PC-9 (cell line): Measurements from ENCODE around the gene DOCK1. TPM values are rescaled to one million over a fixed set of nuclear protein-coding genes. Genes with fewer than 3 reads are reported as not detected.

Experiments
- BruUV-seq: library from RNA; stranded (reverse); fragments of 400-500 nt; replicated peaks from 2 replicates; lab custom pipeline; 2021; lab: Mats Ljungman, UMichigan
- CTCF ChIA-PET: fragments of 300-600 bp; sonication (Branson Sonifier 250); formaldehyde crosslinking; loops from one replicate; lab custom pipeline; 2022; ENCODE audit warnings: antibody characterized with exemption; lab: Charles Lee
- POLR2A ChIA-PET: fragments of 300-600 bp; sonication (Branson Sonifier 250); formaldehyde crosslinking; loops from one replicate; lab custom pipeline; 2022; ENCODE audit warnings: antibody characterized with exemption; ENCODE audit not compliant: unreplicated experiment; lab: Charles Lee
- DNase-seq, 2 experiments: peaks; one replicate each; pipeline versions ENCODE4 v3.0.0 to v3.0.0-alpha.2; 2015 to 2022; ENCODE audit warnings: mixed read lengths in 1 of 2
- H2AFZ ChIP-seq: fragments of 200-600 bp; sonication (generic); 2 replicates; pipeline ENCODE4 v1.8.1; 2017; ENCODE audit warnings: antibody characterized with exemption
- H3F3A ChIP-seq: fragments of 200-600 bp; sonication (generic); 2 replicates; pipeline ENCODE4 v1.8.1; 2017; ENCODE audit warnings: antibody characterized with exemption, mild to moderate bottlenecking, low read depth; ENCODE audit not compliant: insufficient read depth
- H3K27ac ChIP-seq: fragments of 200-600 bp; sonication (generic); 2 replicates; pipeline ENCODE4 v1.6.1; 2016; ENCODE audit warnings: mixed run types
- H3K27me3 ChIP-seq: fragments of 200-600 bp; sonication (generic); 2 replicates; pipeline ENCODE4 v1.6.1; 2016; ENCODE audit warnings: low read depth, mixed run types; ENCODE audit not compliant: insufficient read depth
- H3K36me3 ChIP-seq: fragments of 200-600 bp; sonication (generic); 2 replicates; pipeline ENCODE4 v1.6.1; 2016; ENCODE audit warnings: low read depth, mixed run types
- H3K4me1 ChIP-seq: fragments of 200-600 bp; sonication (generic); replicated peaks from 2 replicates; pipeline ENCODE4 v1.6.1; 2016; ENCODE audit warnings: mixed run types; ENCODE audit not compliant: insufficient read depth
- H3K4me2 ChIP-seq: fragments of 200-600 bp; sonication (generic); 2 replicates; pipeline ENCODE4 v1.6.1; 2017; ENCODE audit warnings: mixed run types
- H3K4me3 ChIP-seq: fragments of 200-600 bp; sonication (generic); 2 replicates; pipeline ENCODE4 v1.6.1; 2016; ENCODE audit warnings: mixed run types
- H3K79me2 ChIP-seq: fragments of 200-600 bp; sonication (generic); 2 replicates; pipeline ENCODE4 v1.6.1; 2017; ENCODE audit warnings: low read depth, mixed run types
- H3K9me2 ChIP-seq: fragments of 200-600 bp; sonication (generic); 2 replicates; pipeline ENCODE4 v1.8.1; 2017; ENCODE audit warnings: mild to moderate bottlenecking; ENCODE audit not compliant: insufficient read depth
- H3K9me3 ChIP-seq: fragments of 200-600 bp; sonication (generic); 2 replicates; pipeline ENCODE4 v1.8.1; 2016; ENCODE audit warnings: low read depth; ENCODE audit not compliant: insufficient read depth
- H4K20me1 ChIP-seq: fragments of 200-600 bp; sonication (generic); 2 replicates; pipeline ENCODE4 v1.8.1; 2017; ENCODE audit not compliant: insufficient read depth
- CTCF ChIP-seq: fragments of 200-600 bp; sonication (generic); conservative IDR thresholded peaks from 2 replicates; pipeline ENCODE4 v1.6.1; 2017; ENCODE audit warnings: mixed run types, antibody characterized with exemption, mild to moderate bottlenecking, moderate library complexity
- EZH2 ChIP-seq: fragments of 200-600 bp; sonication (generic); IDR thresholded peaks from 2 replicates; pipeline ENCODE4 v1.8.0; 2017; ENCODE audit warnings: antibody characterized with exemption, low read depth
- intact Hi-C: fragments of 100-400 bp; cut with micrococcal nuclease; formaldehyde crosslinking; loops from one replicate; pipeline ENCODE4 v1.10.0; 2022; ENCODE audit not compliant: unreplicated experiment
- total RNA-seq: library from RNA; stranded (reverse); gene quantifications from 2 replicates; pipeline ENCODE4 v1.2.3, GENCODE V29; 2021

The DOCK1 gene
- total RNA-seq, 1 experiment from 2014 or later: 24.8 TPM

DNA sequence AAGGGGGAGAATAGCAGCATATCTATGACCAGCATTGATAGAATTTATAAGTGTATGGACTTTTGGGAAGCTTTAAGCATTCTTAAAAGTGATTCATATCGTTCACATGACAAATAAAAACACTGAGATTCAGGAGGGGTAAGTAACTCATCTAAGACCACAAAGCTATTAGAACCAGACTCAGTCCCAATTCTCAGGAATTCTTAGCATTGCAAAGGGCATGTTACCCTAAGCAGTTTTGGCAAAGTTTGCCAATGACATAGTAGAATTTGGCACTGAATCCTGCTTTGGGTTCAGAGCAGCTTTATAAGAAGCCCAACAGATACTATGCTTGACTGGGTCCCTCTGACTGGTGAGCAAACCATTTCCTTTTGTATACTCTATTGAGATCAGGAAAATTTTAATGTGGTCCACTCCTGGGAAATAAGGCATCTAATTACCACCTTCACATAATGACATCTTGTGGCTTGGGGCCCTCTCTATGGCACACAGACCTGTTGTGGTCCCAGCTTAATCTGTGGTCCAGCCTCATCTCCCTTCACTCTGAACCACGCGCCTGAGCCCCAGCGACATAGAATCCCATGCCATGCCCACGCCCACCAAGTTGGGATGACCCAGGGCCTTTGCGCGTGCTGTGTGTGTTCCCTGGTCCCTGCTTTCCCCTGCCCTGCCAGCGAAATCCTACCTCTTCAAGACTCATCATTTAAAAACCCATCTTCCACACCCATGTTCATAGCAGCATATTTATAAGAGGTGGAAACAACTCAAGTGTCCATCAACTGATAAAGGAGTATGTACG lies 37.5 kb upstream of the DOCK1 start:
- POLR2A ChIA-PET: no interaction called here
- CTCF ChIA-PET: no interaction called here
- no TSS peak for BruUV-seq

DNA sequence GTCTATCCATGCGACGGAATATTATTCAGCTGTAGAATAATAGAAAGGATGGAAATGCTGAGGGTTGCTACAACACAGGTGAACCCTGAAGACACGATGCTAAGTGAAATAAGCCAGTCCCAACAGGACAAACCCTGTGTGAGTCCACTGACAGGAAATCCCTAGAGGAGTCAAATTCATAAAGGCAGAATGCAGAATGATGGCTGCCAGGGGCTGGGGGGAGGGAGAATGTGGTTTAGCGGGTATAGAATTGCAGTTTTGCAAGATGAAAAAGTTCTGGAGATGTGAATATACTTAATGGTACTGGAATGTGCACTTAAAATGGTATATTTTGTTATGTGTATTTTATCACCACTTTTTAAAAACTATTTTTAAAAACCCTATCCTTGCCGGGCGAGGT lies 36.9 kb upstream of the DOCK1 start:
- BruUV-seq: no TSS peak
- Histone ChIP-seq H3K79me2 (no peaks in the 10 kb centered on the region), H3K36me3 (no peaks in the 10 kb centered on the region), H3K9me3 (no peaks in the 10 kb centered on the region), H3K4me1 (no peaks in the 10 kb centered on the region), H3K4me2 (no peak overlapping the region), H3K27me3 (peaks cover 25% of the 10 kb centered on the region; the same call in 1 of the 2 replicates), H3F3A (no peaks in the 10 kb centered on the region), H3K9me2 (no peaks in the 10 kb centered on the region), H4K20me1 (no peaks in the 10 kb centered on the region), H3K27ac (no peak overlapping the region), H3K4me3 (no peak overlapping the region), H2AFZ (no peak overlapping the region)
- TF ChIP-seq CTCF (no peak), EZH2 (no peak)
- no peak for DNase-seq
- intact Hi-C loops: no loop called here
- POLR2A ChIA-PET: no interaction called here
- CTCF ChIA-PET: no interaction called here

More for the DNA sequence above, 37.5 kb upstream of the DOCK1 start:
- Histone ChIP-seq H3K9me2 (no peaks in the 10 kb centered on the region), H4K20me1 (no peaks in the 10 kb centered on the region), H3K4me2 (no peak overlapping the region), H2AFZ (no peak overlapping the region), H3K36me3 (no peaks in the 10 kb centered on the region), H3K27ac (no peak overlapping the region), H3K27me3 (peaks cover 25% of the 10 kb centered on the region; the same call in 1 of the 2 replicates), H3K4me3 (no peak overlapping the region), H3K4me1 (no peaks in the 10 kb centered on the region), H3F3A (no peaks in the 10 kb centered on the region), H3K79me2 (no peaks in the 10 kb centered on the region), H3K9me3 (no peaks in the 10 kb centered on the region)
- TF ChIP-seq EZH2 (no peak), CTCF (no peak)
- no peak for DNase-seq
- intact Hi-C loops: no loop called here

GRCh38 chr10:126872135-126872534 lies 33.1 kb upstream of the DOCK1 start:
- intact Hi-C loops: no loop called here
- no peak for TF ChIP-seq EZH2
- TF ChIP-seq CTCF: no peak
- ChIA-PET POLR2A (no interaction called here), CTCF (no interaction called here)
- no peak overlapping the region for H3K4me2 ChIP-seq
- no peaks in the 10 kb centered on the region for H4K20me1 ChIP-seq
- no peaks in the 10 kb centered on the region for H3K4me1 ChIP-seq
- DNase-seq: no peak
- no peak overlapping the region for H3K4me3 ChIP-seq
- H3K9me3 ChIP-seq: no peaks in the 10 kb centered on the region
- H3K36me3 ChIP-seq: no peaks in the 10 kb centered on the region
- H3K9me2 ChIP-seq: no peaks in the 10 kb centered on the region
- no peak overlapping the region for H2AFZ ChIP-seq
- BruUV-seq: no TSS peak
- no peaks in the 10 kb centered on the region for H3F3A ChIP-seq
- no peak overlapping the region for H3K27ac ChIP-seq
- H3K79me2 ChIP-seq: no peaks in the 10 kb centered on the region
- peaks cover 28% of the 10 kb centered on the region for H3K27me3 ChIP-seq
